Keratinocyte (primary cell): ENCODE results near the gene ZNG1F.
"Not testable (repeated sequence)": the region's sequence is repeated elsewhere in the genome, so short reads cannot be mapped to it uniquely, and the experiment has no call there.

Experiments
- CTCF ChIP-seq, 3 experiments: IDR thresholded peaks in 1 of 3; conservative IDR thresholded peaks in 1 of 3; optimal IDR thresholded peaks in 1 of 3; 2 replicates in 2 of 3; 3 replicates in 1 of 3; pipeline versions ENCODE3 to v1.5.1; 2011; ENCODE audit warnings: low read length in 3 of 3, mild to moderate bottlenecking in 3 of 3, moderate library complexity in 2 of 3, control low read depth in 1 of 3, inconsistent platforms in 1 of 3; ENCODE audit not compliant: insufficient read depth in 2 of 3; ENCODE audit errors: extremely low read depth in 1 of 3
- EZH2 ChIP-seq: IDR thresholded peaks from one replicate; pipeline ENCODE4 v1.6.1; 2012; ENCODE audit warnings: inconsistent platforms, mild to moderate bottlenecking, low read length, moderate library complexity

GRCh38 chr9:41174994-41175393 is 14.1 kb downstream of the ZNG1F start:
- not testable (repeated sequence) for TF ChIP-seq CTCF (optimal IDR thresholded peaks at IDR 0.05 in 1 of 3, IDR thresholded peaks at IDR 0.05 in 1 of 3, conservative IDR thresholded peaks at IDR 0.05 in 1 of 3; ENCODE audit: extremely low read depth in 1 of 3, insufficient read depth in 2 of 3, low read length in 3 of 3); EZH2
